Trophoblast cell (in vitro differentiated cells and primary cell): Measurements from ENCODE around the gene POLE4.

ENCODE experiments used
- DNase-seq, 2 donors: peaks; one replicate each; pipeline ENCODE4 v3.0.0-alpha.2; 2016
- H2AFZ ChIP-seq: 2 replicates; pipeline ENCODE4 v1.6.1; 2013; ENCODE audit warnings: low read length, moderate library complexity, mild to moderate bottlenecking; ENCODE audit not compliant: insufficient read depth, poor library complexity
- H2AK5ac ChIP-seq: 2 replicates; pipeline ENCODE4 v1.6.1; 2013; ENCODE audit warnings: mild to moderate bottlenecking, low read length
- H2BK120ac ChIP-seq: 2 replicates; pipeline ENCODE4 v1.6.1; 2013; ENCODE audit warnings: low read length, mild to moderate bottlenecking, moderate library complexity; ENCODE audit not compliant: insufficient read depth, poor library complexity
- H2BK12ac ChIP-seq: 2 replicates; pipeline ENCODE4 v1.6.1; 2013; ENCODE audit warnings: mild to moderate bottlenecking, low read length, moderate library complexity
- H2BK5ac ChIP-seq: 2 replicates; pipeline ENCODE4 v1.6.1; 2013; ENCODE audit warnings: low read length, low read depth, moderate library complexity, mild to moderate bottlenecking; ENCODE audit not compliant: poor library complexity
- H3K14ac ChIP-seq: 2 replicates; pipeline ENCODE4 v1.6.1; 2013; ENCODE audit warnings: mild to moderate bottlenecking, low read length
- H3K18ac ChIP-seq: 2 replicates; pipeline ENCODE4 v1.6.1; 2013; ENCODE audit warnings: mild to moderate bottlenecking, low read length
- H3K23ac ChIP-seq: 2 replicates; pipeline ENCODE4 v1.6.1; 2013; ENCODE audit warnings: low read length
- H3K27ac ChIP-seq: 2 replicates; pipeline ENCODE4 v1.5.1; 2013; ENCODE audit warnings: low read depth, mild to moderate bottlenecking, inconsistent platforms, low read length, moderate library complexity
- H3K27me3 ChIP-seq: 2 replicates; pipeline ENCODE4 v1.6.1; 2013; ENCODE audit warnings: inconsistent platforms, mild to moderate bottlenecking, low read length, moderate library complexity; ENCODE audit not compliant: insufficient read depth
- H3K36me3 ChIP-seq, 2 experiments: 1 replicate in 1 of 2; 2 replicates in 1 of 2; pipeline ENCODE4 v1.6.1; 2013; ENCODE audit warnings: low read length in 2 of 2, mild to moderate bottlenecking in 2 of 2, moderate library complexity in 1 of 2; ENCODE audit not compliant: insufficient read depth in 2 of 2, control insufficient read depth in 1 of 2
- H3K4ac ChIP-seq: 2 replicates; pipeline ENCODE4 v1.6.1; 2013; ENCODE audit warnings: low read depth, mild to moderate bottlenecking, low read length, moderate library complexity
- H3K4me1 ChIP-seq, 2 experiments: 1 replicate in 1 of 2; 2 replicates in 1 of 2; pipeline ENCODE4 v1.6.1; 2013; ENCODE audit warnings: low read length in 2 of 2, mild to moderate bottlenecking in 2 of 2, moderate library complexity in 1 of 2; ENCODE audit not compliant: insufficient read depth in 2 of 2, control insufficient read depth in 1 of 2
- H3K4me2 ChIP-seq: 2 replicates; pipeline ENCODE4 v1.6.1; 2013; ENCODE audit warnings: inconsistent platforms, mild to moderate bottlenecking, low read length, moderate library complexity
- H3K4me3 ChIP-seq: 2 replicates; pipeline ENCODE4 v1.5.1; 2013; ENCODE audit warnings: mild to moderate bottlenecking, low read depth, low read length, inconsistent platforms
- H3K79me1 ChIP-seq: one replicate; pipeline ENCODE4 v1.6.1; 2013; ENCODE audit warnings: low read length
- H3K79me2 ChIP-seq: 2 replicates; pipeline ENCODE4 v1.6.1; 2013; ENCODE audit warnings: low read length, mild to moderate bottlenecking; ENCODE audit not compliant: control insufficient read depth, insufficient read depth, poor library complexity
- H3K9ac ChIP-seq: 2 replicates; pipeline ENCODE4 v1.6.1; 2013; ENCODE audit warnings: mild to moderate bottlenecking, low read length
- H3K9me3 ChIP-seq: 2 replicates; pipeline ENCODE4 v1.6.1; 2013; ENCODE audit warnings: low read depth, mild to moderate bottlenecking, control low read depth, inconsistent platforms, low read length; ENCODE audit not compliant: insufficient read depth
- H4K12ac ChIP-seq: 2 replicates; pipeline ENCODE4 v1.6.1; 2013; ENCODE audit warnings: low read depth, mild to moderate bottlenecking, low read length, moderate library complexity
- H4K8ac ChIP-seq: 2 replicates; pipeline ENCODE4 v1.6.1; 2013; ENCODE audit warnings: low read depth, mild to moderate bottlenecking, low read length, moderate library complexity
- H4K91ac ChIP-seq: one replicate; pipeline ENCODE4 v1.6.1; 2013; ENCODE audit warnings: low read depth, mild to moderate bottlenecking, low read length, moderate library complexity
- WGBS: extraction: QIAGEN DNeasy Blood & Tissue Kit; methylation state at CpG from one replicate; pipeline ENCODE4 v1.1.7; 2013; ENCODE audit warnings: missing lambda C conversion rate; ENCODE audit not compliant: insufficient read length, insufficient coverage; ENCODE audit errors: extremely low coverage; 5-methylcytosine and 5-hydroxymethylcytosine counted together

The POLE4 gene

DNA sequence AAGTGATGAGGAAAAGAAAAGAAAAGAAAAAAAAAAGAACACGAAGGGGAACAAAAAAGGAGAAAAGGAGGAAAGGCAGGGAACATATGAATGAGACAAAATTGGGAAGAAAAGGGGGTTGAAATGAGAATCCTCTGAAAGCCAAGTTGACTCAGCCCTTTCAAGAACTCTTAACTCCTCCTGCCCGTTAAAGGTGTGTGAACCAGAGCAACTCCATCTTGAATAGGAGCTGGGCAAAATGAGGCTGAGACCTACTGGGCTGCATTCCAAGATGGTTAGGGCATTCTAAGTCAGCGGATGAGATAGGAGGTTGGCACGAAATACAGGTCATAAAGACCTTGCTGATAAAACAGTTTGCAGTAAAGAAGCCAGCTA, 4.0 kb upstream of the POLE4 start:
- Histone ChIP-seq H3K9me3 (peaks cover 8% of the 10 kb centered on the region), H3K79me1 (peaks cover 7% of the 10 kb centered on the region), H3K14ac (no peak overlapping the region), H3K18ac (no peak overlapping the region), H4K8ac (no peak overlapping the region), H2AK5ac (no peak overlapping the region), H3K27me3 (no peaks in the 10 kb centered on the region), H2BK120ac (no peak overlapping the region), H3K9ac (no peak overlapping the region), H3K79me2 (peaks cover 3% of the 10 kb centered on the region), H3K36me3 (peaks cover 0 to 2% of the 10 kb centered on the region in 2 experiments), H2BK5ac (no peak overlapping the region), H3K23ac (no peak overlapping the region), H3K4me2 (no peak overlapping the region), H3K4me3 (no peak overlapping the region), H3K27ac (no peak overlapping the region), H2BK12ac (no peak overlapping the region), H3K4ac (no peak overlapping the region), H4K91ac (no peak overlapping the region), H2AFZ (no peak overlapping the region), H3K4me1 (peaks cover 4 to 6% of the 10 kb centered on the region in 2 experiments), H4K12ac (no peak overlapping the region)
- no CpG with 5 or more reads among the region's 4 CpGs for WGBS
- DNase-seq: no peak

DNA sequence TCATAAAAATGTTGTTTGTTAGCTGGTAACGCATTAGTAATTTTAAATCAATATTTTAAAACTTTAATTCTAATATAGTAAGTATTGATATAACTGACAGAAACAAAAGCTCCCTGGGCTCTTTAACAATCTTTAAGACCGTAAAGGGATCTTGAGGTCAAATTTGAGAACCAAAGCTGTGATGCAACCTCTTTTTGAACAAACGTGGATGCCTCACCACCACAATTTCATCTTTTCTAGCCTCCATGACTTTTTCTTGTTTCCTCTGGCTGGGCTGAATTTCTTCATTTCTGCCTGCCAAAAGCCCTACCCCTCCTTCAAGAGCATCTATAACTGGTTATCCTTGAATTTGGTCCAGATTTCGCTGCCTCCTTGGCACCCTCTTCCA, 563 bp upstream of the POLE4 start:
- Histone ChIP-seq H3K14ac (peak overlapping the region; percentile 44), H4K8ac (peak overlapping the region; percentile 87), H4K12ac (peak overlapping the region; percentile 78), H3K4me3 (peak overlapping the region; percentile 85), H2BK120ac (peak overlapping the region; percentile 64), H3K79me1 (peaks cover 7% of the 10 kb centered on the region), H2AFZ (peak overlapping the region; percentile 96), H3K27ac (no peak overlapping the region), H2BK12ac (no peak overlapping the region), H3K18ac (peak overlapping the region; percentile 79), H2AK5ac (peak overlapping the region; percentile 24), H3K4me2 (peak overlapping the region; percentile 89), H3K23ac (no peak overlapping the region), H3K36me3 (no peaks in the 10 kb centered on the region), H2BK5ac (no peak overlapping the region), H3K79me2 (peaks cover 3% of the 10 kb centered on the region), H3K27me3 (no peaks in the 10 kb centered on the region), H3K4ac (peak overlapping the region; percentile 35), H4K91ac (peak overlapping the region; percentile 86), H3K9ac (no peak overlapping the region), H3K9me3 (peaks cover 7% of the 10 kb centered on the region), H3K4me1 (peaks cover 4 to 6% of the 10 kb centered on the region in 2 experiments)
- no CpG with 5 or more reads among the region's 4 CpGs for WGBS
- no peak for DNase-seq

DNA sequence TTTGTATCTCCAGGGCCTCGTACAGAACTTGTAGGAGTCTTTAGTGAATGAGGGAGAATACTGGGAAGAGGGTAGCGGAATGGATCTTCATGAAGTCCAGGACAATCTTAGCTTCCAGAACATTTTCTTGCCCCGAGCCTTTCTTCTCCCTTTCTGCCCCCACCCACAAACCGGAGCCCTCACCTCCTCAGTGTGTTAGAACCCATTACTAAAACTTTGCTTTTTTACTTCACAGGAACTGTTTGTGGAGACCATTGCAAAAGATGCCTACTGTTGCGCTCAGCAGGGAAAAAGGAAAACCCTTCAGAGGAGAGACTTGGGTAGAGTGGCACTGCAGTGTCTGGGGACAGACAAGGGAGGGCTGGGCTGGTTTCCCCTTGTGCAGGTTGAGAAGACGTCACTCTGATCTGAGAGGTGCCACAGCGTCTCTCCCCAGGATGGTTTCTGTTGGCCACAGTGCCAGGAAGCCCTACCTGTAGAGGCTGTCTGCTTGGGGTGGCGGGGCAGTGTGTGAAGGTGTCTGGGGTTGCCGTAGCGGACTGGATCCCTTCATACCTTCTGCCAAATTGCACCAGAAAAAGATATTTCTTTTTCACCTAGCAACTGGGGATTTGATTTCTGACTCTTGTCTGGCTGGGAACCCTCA, 786 bp downstream of the POLE4 start:
- no peak overlapping the region for H2BK5ac ChIP-seq
- H3K4ac ChIP-seq: no peak overlapping the region
- H3K4me1 ChIP-seq: peaks cover 4 to 6% of the 10 kb centered on the region in 2 experiments
- no CpG with 5 or more reads among the region's 10 CpGs for WGBS
- peak overlapping the region; percentile 89 for H3K4me2 ChIP-seq
- H2BK12ac ChIP-seq: no peak overlapping the region
- H3K9ac ChIP-seq: no peak overlapping the region
- no peak overlapping the region for H2AFZ ChIP-seq
- no peak overlapping the region for H4K8ac ChIP-seq
- peaks cover 3% of the 10 kb centered on the region for H3K79me2 ChIP-seq
- no peak overlapping the region for H4K12ac ChIP-seq
- no peak overlapping the region for H3K18ac ChIP-seq
- H4K91ac ChIP-seq: no peak overlapping the region
- H3K27me3 ChIP-seq: no peaks in the 10 kb centered on the region
- no peak overlapping the region for H2AK5ac ChIP-seq
- H3K79me1 ChIP-seq: peaks cover 7% of the 10 kb centered on the region
- H3K14ac ChIP-seq: no peak overlapping the region
- H3K4me3 ChIP-seq: no peak overlapping the region
- no peak for DNase-seq
- H3K36me3 ChIP-seq: peaks cover 0 to 1% of the 10 kb centered on the region in 2 experiments
- H3K9me3 ChIP-seq: peaks cover 4% of the 10 kb centered on the region
- no peak overlapping the region for H3K23ac ChIP-seq
- H3K27ac ChIP-seq: no peak overlapping the region
- H2BK120ac ChIP-seq: no peak overlapping the region

DNA sequence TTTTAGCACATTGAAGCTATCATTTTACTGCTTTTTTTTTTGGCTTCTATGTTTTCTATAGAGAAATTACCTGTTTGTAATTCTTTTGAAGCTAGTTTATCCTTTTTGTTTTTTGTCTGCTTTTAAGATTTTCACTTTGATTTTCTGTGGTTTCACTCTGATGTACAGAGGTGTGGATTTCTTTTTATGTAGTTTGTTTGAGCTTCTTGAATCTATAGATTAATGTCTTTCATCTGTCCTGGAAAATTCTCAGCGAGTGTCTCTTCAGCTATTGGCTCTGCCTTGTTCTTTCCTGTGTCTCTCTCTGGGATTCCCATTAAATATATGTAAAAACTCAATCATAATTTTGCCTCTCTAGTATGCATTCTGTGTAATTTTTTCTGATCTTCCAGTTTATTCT, 8.4 kb downstream of the POLE4 start:
- WGBS: no CpG with 5 or more reads among the region's 1 CpG
- Histone ChIP-seq H4K12ac (no peak overlapping the region), H3K9me3 (no peaks in the 10 kb centered on the region), H3K27me3 (no peaks in the 10 kb centered on the region), H4K8ac (no peak overlapping the region), H2BK120ac (no peak overlapping the region), H3K23ac (no peak overlapping the region), H2AFZ (no peak overlapping the region), H3K4me1 (no peaks in the 10 kb centered on the region), H3K4me3 (no peak overlapping the region), H3K14ac (no peak overlapping the region), H3K79me2 (no peaks in the 10 kb centered on the region), H3K36me3 (peaks cover 0 to 1% of the 10 kb centered on the region in 2 experiments), H2BK12ac (no peak overlapping the region), H3K18ac (no peak overlapping the region), H3K9ac (no peak overlapping the region), H3K4ac (no peak overlapping the region), H2BK5ac (no peak overlapping the region), H3K4me2 (no peak overlapping the region), H3K79me1 (no peaks in the 10 kb centered on the region), H4K91ac (no peak overlapping the region), H3K27ac (no peak overlapping the region), H2AK5ac (no peak overlapping the region)
- no peak for DNase-seq
